LHCN-M2 (cell line): ENCODE results near the gene PEAK1. TPM values are rescaled to one million over a fixed set of nuclear protein-coding genes. Genes with fewer than 3 reads are reported as not detected.

ENCODE experiments used
- DNase-seq: peaks from one replicate; pipeline ENCODE4 v3.0.0-alpha.2; 2012; ENCODE audit warnings: low read depth
- total RNA-seq: library from RNA; depleted of rRNA; stranded (reverse); fragments of >200 nt; gene quantifications from 2 replicates; pipeline ENCODE4 v1.2.3, GENCODE V29; 2014

Gene PEAK1
- total RNA-seq, 1 experiment from 2014 or later, result 15.0 TPM

- no peak for DNase-seq
Measured at GRCh38 chr15:77143191-77143590, 276.7 kb downstream of the PEAK1 start.

- DNase-seq, result no peak
Measured at GRCh38 chr15:77140220-77140619, 279.7 kb downstream of the PEAK1 start.

GRCh38 chr15:77139312-77139711 lies 280.6 kb downstream of the PEAK1 start:
- no peak for DNase-seq

- DNase-seq, result no peak
Measured at GRCh38 chr15:77138167-77138522, 281.8 kb downstream of the PEAK1 start.

GRCh38 chr15:77135181-77135580 lies 284.7 kb downstream of the PEAK1 start:
- no peak for DNase-seq

GRCh38 chr15:77130315-77130930 lies 289.5 kb downstream of the PEAK1 start:
- DNase-seq, result no peak

- DNase-seq, result no peak
Measured at GRCh38 chr15:77127626-77128025, 292.3 kb downstream of the PEAK1 start.

GRCh38 chr15:77126529-77127326 lies 293.2 kb downstream of the PEAK1 start:
- DNase-seq, result no peak

- no peak for DNase-seq
Measured at GRCh38 chr15:77123854-77124253, 296.1 kb downstream of the PEAK1 start.

- DNase-seq, result no peak
Measured at GRCh38 chr15:77122576-77122975, 297.3 kb downstream of the PEAK1 start.

GRCh38 chr15:77121599-77121998 lies 298.3 kb downstream of the PEAK1 start:
- DNase-seq, result no peak

- DNase-seq, result no peak
Measured at GRCh38 chr15:77120576-77120975, 299.3 kb downstream of the PEAK1 start.

- no peak for DNase-seq
Measured at GRCh38 chr15:77119446-77119845, 300.5 kb downstream of the PEAK1 start.

- DNase-seq, result peak; percentile 76
Measured at GRCh38 chr15:77118882-77119321, 301.0 kb downstream of the PEAK1 start.

- no peak for DNase-seq
Measured at GRCh38 chr15:77115179-77115578, 304.7 kb downstream of the PEAK1 start.

- DNase-seq, result no peak
Measured at GRCh38 chr15:77112838-77113504, 306.9 kb downstream of the PEAK1 start.

GRCh38 chr15:77111789-77112188 lies 308.1 kb downstream of the PEAK1 start:
- DNase-seq, result no peak

GRCh38 chr15:77107531-77108355 lies 312.2 kb downstream of the PEAK1 start:
- peak; percentile 41 for DNase-seq

- peak; percentile 25 for DNase-seq
Measured at GRCh38 chr15:77107068-77107467, 312.8 kb downstream of the PEAK1 start.

GRCh38 chr15:77104155-77104554 lies 315.7 kb downstream of the PEAK1 start:
- DNase-seq, result no peak

GRCh38 chr15:77099741-77100463 lies 320.0 kb downstream of the PEAK1 start:
- no peak for DNase-seq
